ENCODE data around the gene NHP2. TPM values are rescaled to one million over a fixed set of nuclear protein-coding genes. Genes with fewer than 3 reads are reported as not detected.
A peak's percentile ranks its signal among the peaks of the same experiment; 100 is the strongest.

NHP2 gene
- total and polyA plus RNA-seq, 3 experiments from 2014 or later = 219 to 311 (median 298) TPM

GRCh38 chr5:178149199-178149932, 4.3 kb downstream of the NHP2 start:
- no peaks in the 10 kb centered on the region for H3K27me3 ChIP-seq (ENCODE audit: insufficient read depth, low read length, poor library complexity, severe bottlenecking)
- H3K9me3 Mint-ChIP-seq = no peaks in the 10 kb centered on the region
- H3K4me1 ChIP-seq (ENCODE audit: insufficient read depth, low read length) = peaks cover 18% of the 10 kb centered on the region
- no peaks in the 10 kb centered on the region for H3K27me3 Mint-ChIP-seq
- POLR2A ChIA-PET = no interaction called here
- H3K36me3 ChIP-seq (ENCODE audit: insufficient read depth, low read length) = peaks cover 58% of the 10 kb centered on the region
- H3K27ac Mint-ChIP-seq = peak overlapping the region in 3 of 8 donors; percentile 54 to 63 (median 56)
- CTCF ChIA-PET = interaction anchor here (0.8 to 8.8 kb wide), 6 partner anchors 14 to 72 kb away, joined by 3 to 172 read pairs (median 5); no protein-coding TSS in a partner anchor
- H3K27ac ChIP-seq (ENCODE audit: low read depth, low read length) = no peak overlapping the region
- H3K9me3 ChIP-seq (ENCODE audit: low read length) = no peaks in the 10 kb centered on the region
- H3K4me3 Mint-ChIP-seq = no peak overlapping the region
- H3K4me3 ChIP-seq (ENCODE audit: low read length) = no peak overlapping the region
- H3K36me3 Mint-ChIP-seq = peaks cover 0 to 74% (median 17%) of the 10 kb centered on the region in 3 donors
- H3K4me1 Mint-ChIP-seq = peaks cover 28 to 40% (median 33%) of the 10 kb centered on the region in 3 donors
- DNase-seq = no peak

DNA sequence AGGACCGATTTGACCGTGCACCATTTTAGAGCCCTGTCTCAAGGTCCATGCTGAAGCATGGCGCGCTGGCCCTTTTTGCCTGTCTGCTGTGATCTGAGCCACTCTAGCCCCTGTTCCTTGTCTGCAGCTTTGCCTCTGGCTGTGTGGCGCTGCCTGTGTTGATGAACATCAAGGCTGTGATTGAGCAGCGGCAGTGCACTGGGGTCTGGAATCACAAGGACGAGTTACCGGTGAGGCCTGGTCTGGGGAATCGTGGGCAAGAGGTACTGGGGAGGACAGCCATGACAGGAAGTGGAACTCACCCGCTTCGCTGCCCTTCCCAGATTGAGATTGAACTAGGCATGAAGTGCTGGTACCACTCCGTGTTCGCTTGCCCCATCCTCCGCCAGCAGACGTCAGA, 6.3 kb downstream of the NHP2 start:
- no peaks in the 10 kb centered on the region for H3K9me3 ChIP-seq (ENCODE audit: low read length)
- H3K4me3 Mint-ChIP-seq = no peak overlapping the region
- no peak overlapping the region for H3K4me3 ChIP-seq (ENCODE audit: low read length)
- no peak overlapping the region for H3K27ac ChIP-seq (ENCODE audit: low read depth, low read length)
- no peaks in the 10 kb centered on the region for H3K27me3 ChIP-seq (ENCODE audit: insufficient read depth, low read length, poor library complexity, severe bottlenecking)
- H3K4me1 ChIP-seq (ENCODE audit: insufficient read depth, low read length) = peaks cover 9% of the 10 kb centered on the region
- peaks cover 58% of the 10 kb centered on the region for H3K36me3 ChIP-seq (ENCODE audit: insufficient read depth, low read length)
- no peaks in the 10 kb centered on the region for H3K9me3 Mint-ChIP-seq
- H3K27ac Mint-ChIP-seq = no peak overlapping the region
- ChIA-PET POLR2A (no interaction called here), CTCF (interaction anchor here (1.1 to 8.8 kb wide), 4 partner anchors 15 to 79 kb away, joined by 3 to 172 read pairs (median 24); no protein-coding TSS in a partner anchor)
- no peak for DNase-seq
- H3K27me3 Mint-ChIP-seq = no peaks in the 10 kb centered on the region
- H3K36me3 Mint-ChIP-seq = peaks cover 0 to 87% (median 21%) of the 10 kb centered on the region in 3 donors
- H3K4me1 Mint-ChIP-seq = peaks cover 17 to 23% (median 17%) of the 10 kb centered on the region in 3 donors

DNA sequence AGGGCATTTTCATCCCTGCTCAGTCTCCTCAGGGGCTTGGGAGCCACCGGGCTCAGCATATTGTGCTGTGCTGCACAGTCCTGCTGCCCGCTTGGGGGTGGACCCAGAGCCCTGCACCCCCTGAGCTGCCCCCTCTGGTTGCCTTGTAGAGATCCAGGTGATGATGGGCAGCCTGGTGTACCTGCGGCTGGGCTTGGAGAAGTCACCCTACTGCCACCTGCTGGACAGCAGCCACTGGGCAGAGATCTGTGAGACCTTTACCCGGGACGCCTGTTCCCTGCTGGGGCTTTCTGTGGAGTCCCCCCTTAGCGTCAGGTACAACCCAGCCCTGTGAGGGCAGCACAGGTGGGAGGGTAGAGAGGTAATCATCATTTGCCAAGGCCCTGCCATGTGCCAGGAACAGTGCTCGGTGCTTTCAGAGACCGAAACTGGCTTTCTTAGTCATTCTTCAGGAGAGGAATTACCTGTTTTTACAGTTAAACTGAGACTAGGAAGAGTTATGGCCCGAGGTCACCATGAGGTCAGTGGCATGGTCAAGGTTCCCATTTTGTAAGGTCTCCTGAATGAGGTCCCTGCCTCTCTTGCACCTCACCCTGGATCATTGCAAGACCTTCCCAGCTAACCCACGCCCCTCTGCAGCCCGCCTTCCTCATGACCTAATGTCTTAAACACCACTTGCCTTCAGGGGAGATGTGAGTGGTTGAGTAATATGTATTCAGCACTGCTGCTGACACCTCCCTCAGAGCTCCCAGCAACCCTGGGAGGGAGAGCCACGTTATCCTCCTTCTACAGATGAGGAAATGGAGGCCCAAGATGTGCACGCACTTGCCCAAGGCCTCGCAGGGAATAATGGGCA, 7.5 kb downstream of the NHP2 start:
- peaks cover 0 to 87% (median 24%) of the 10 kb centered on the region in 3 donors for H3K36me3 Mint-ChIP-seq
- H3K9me3 Mint-ChIP-seq = no peaks in the 10 kb centered on the region
- H3K4me3 ChIP-seq (ENCODE audit: low read length) = no peak overlapping the region
- H3K27ac ChIP-seq (ENCODE audit: low read depth, low read length) = no peak overlapping the region
- DNase-seq = peak; percentile 61 to 85 (median 66)
- no peaks in the 10 kb centered on the region for H3K27me3 Mint-ChIP-seq
- H3K9me3 ChIP-seq (ENCODE audit: low read length) = no peaks in the 10 kb centered on the region
- H3K4me1 Mint-ChIP-seq = peaks cover 7 to 13% (median 12%) of the 10 kb centered on the region in 3 donors
- H3K36me3 ChIP-seq (ENCODE audit: insufficient read depth, low read length) = peaks cover 53% of the 10 kb centered on the region
- H3K4me3 Mint-ChIP-seq = peak overlapping the region in 1 of 7 donors; percentile 52
- H3K27me3 ChIP-seq (ENCODE audit: insufficient read depth, low read length, poor library complexity, severe bottlenecking) = no peaks in the 10 kb centered on the region
- ChIA-PET POLR2A (interaction anchor here (0.6 kb wide), 1 partner anchor 70 kb away, joined by 10 read pairs; no protein-coding TSS in a partner anchor), CTCF (interaction anchor here (0.6 to 8.8 kb wide), 12 partner anchors 9 to 937 kb away, joined by 3 to 172 read pairs (median 4); no protein-coding TSS in a partner anchor)
- peak overlapping the region in 4 of 8 donors; percentile 45 to 74 (median 60) for H3K27ac Mint-ChIP-seq
- no peaks in the 10 kb centered on the region for H3K4me1 ChIP-seq (ENCODE audit: insufficient read depth, low read length)

DNA sequence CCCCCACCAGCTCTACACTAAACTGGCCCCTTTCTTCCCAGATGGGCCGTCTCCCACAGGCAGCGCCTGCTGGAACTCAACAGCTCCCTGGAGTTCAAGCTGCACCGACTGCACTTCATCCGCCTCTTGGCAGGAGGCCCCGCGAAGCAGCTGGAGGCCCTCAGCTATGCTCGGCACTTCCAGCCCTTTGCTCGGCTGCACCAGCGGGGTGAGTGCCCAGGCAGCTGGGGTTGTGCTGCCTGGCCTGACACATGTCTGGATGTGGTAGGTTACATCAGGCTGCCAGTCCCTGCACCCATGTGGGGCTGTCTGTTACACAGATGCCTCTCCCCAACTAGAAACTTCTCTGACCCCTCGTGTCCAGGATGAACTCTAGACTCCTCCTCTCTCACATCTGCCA, 9.8 kb downstream of the NHP2 start:
- Mint-ChIP-seq H3K36me3 (peaks cover 0 to 77% (median 24%) of the 10 kb centered on the region in 3 donors), H3K4me1 (peaks cover 0 to 5% (median 0%) of the 10 kb centered on the region in 3 donors), H3K4me3 (no peak overlapping the region), H3K27ac (no peak overlapping the region), H3K9me3 (no peaks in the 10 kb centered on the region), H3K27me3 (no peaks in the 10 kb centered on the region)
- POLR2A ChIA-PET = no interaction called here
- Histone ChIP-seq H3K4me3 (ENCODE audit: low read length) (no peak overlapping the region), H3K27ac (ENCODE audit: low read depth, low read length) (no peak overlapping the region), H3K27me3 (ENCODE audit: insufficient read depth, low read length, poor library complexity, severe bottlenecking) (no peaks in the 10 kb centered on the region), H3K9me3 (ENCODE audit: low read length) (no peaks in the 10 kb centered on the region), H3K36me3 (ENCODE audit: insufficient read depth, low read length) (peaks cover 33% of the 10 kb centered on the region), H3K4me1 (ENCODE audit: insufficient read depth, low read length) (no peaks in the 10 kb centered on the region)
- no peak for DNase-seq
- CTCF ChIA-PET = interaction anchor here (2.2 to 8.8 kb wide), 3 partner anchors 24 to 67 kb away, joined by 6 to 172 read pairs (median 43); no protein-coding TSS in a partner anchor

DNA sequence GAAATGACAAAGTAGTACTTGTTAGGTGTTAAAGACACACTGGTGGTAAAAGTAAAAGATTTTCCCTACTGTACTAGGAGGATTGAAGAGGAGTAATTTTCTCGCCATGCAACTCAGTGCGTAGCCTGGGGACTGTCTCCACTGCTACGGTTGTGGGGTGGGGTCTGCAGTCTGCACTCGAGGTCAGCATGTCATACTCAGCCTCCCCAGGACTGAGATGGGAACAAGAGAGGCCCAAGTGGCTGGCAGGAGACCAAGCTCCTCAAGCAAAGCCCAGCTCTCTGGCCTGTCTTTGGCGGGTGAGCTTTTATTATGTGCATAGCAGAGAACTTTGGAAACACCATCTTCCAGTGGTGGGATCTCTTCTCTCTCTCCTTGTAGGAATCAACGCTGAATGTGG, 10.4 kb downstream of the NHP2 start:
- DNase-seq = peak in 1 of 5 donors; percentile 23
- Mint-ChIP-seq H3K4me1 (peaks cover 0 to 2% (median 0%) of the 10 kb centered on the region in 3 donors), H3K4me3 (no peak overlapping the region), H3K27me3 (no peaks in the 10 kb centered on the region), H3K36me3 (peaks cover 0 to 75% (median 22%) of the 10 kb centered on the region in 3 donors), H3K9me3 (no peaks in the 10 kb centered on the region), H3K27ac (no peak overlapping the region)
- Histone ChIP-seq H3K9me3 (ENCODE audit: low read length) (no peaks in the 10 kb centered on the region), H3K4me1 (ENCODE audit: insufficient read depth, low read length) (no peaks in the 10 kb centered on the region), H3K27ac (ENCODE audit: low read depth, low read length) (no peak overlapping the region), H3K36me3 (ENCODE audit: insufficient read depth, low read length) (peaks cover 26% of the 10 kb centered on the region), H3K4me3 (ENCODE audit: low read length) (no peak overlapping the region), H3K27me3 (ENCODE audit: insufficient read depth, low read length, poor library complexity, severe bottlenecking) (no peaks in the 10 kb centered on the region)
- ChIA-PET POLR2A (no interaction called here), CTCF (interaction anchor here (1.7 to 8.8 kb wide), 4 partner anchors 19 to 66 kb away, joined by 6 to 172 read pairs (median 25); no protein-coding TSS in a partner anchor)

GRCh38 chr5:178142642-178143041, 11.0 kb downstream of the NHP2 start:
- Mint-ChIP-seq H3K36me3 (peaks cover 0 to 73% (median 19%) of the 10 kb centered on the region in 3 donors), H3K9me3 (no peaks in the 10 kb centered on the region), H3K27me3 (no peaks in the 10 kb centered on the region), H3K27ac (no peak overlapping the region), H3K4me1 (peaks cover 0 to 1% (median 0%) of the 10 kb centered on the region in 3 donors), H3K4me3 (no peak overlapping the region)
- ChIA-PET CTCF (interaction anchor here (1.7 to 8.8 kb wide), 3 partner anchors 20 to 66 kb away, joined by 7 to 172 read pairs (median 43); no protein-coding TSS in a partner anchor), POLR2A (no interaction called here)
- no peaks in the 10 kb centered on the region for H3K4me1 ChIP-seq (ENCODE audit: insufficient read depth, low read length)
- no peak overlapping the region for H3K4me3 ChIP-seq (ENCODE audit: low read length)
- H3K27me3 ChIP-seq (ENCODE audit: insufficient read depth, low read length, poor library complexity, severe bottlenecking) = no peaks in the 10 kb centered on the region
- peaks cover 21% of the 10 kb centered on the region for H3K36me3 ChIP-seq (ENCODE audit: insufficient read depth, low read length)
- no peak for DNase-seq
- H3K9me3 ChIP-seq (ENCODE audit: low read length) = no peaks in the 10 kb centered on the region
- no peak overlapping the region for H3K27ac ChIP-seq (ENCODE audit: low read depth, low read length)

- Mint-ChIP-seq H3K27me3 (peaks cover 0 to 1% of the 10 kb centered on the region in 2 donors), H3K27ac (peak overlapping the region in 1 of 8 donors; percentile 20), H3K4me3 (no peak overlapping the region), H3K9me3 (no peaks in the 10 kb centered on the region), H3K4me1 (peaks cover 5 to 6% (median 5%) of the 10 kb centered on the region in 3 donors), H3K36me3 (peaks cover 0 to 69% (median 18%) of the 10 kb centered on the region in 3 donors)
- no peak overlapping the region for H3K4me3 ChIP-seq (ENCODE audit: low read length)
- no peak for DNase-seq
- H3K9me3 ChIP-seq (ENCODE audit: low read length) = no peaks in the 10 kb centered on the region
- H3K27me3 ChIP-seq (ENCODE audit: insufficient read depth, low read length, poor library complexity, severe bottlenecking) = no peaks in the 10 kb centered on the region
- ChIA-PET POLR2A (no interaction called here), CTCF (interaction anchor here (0.8 to 8.8 kb wide), 5 partner anchors 9 to 65 kb away, joined by 4 to 172 read pairs (median 4); no protein-coding TSS in a partner anchor)
- H3K27ac ChIP-seq (ENCODE audit: low read depth, low read length) = no peak overlapping the region
- no peaks in the 10 kb centered on the region for H3K4me1 ChIP-seq (ENCODE audit: insufficient read depth, low read length)
- H3K36me3 ChIP-seq (ENCODE audit: insufficient read depth, low read length) = peaks cover 10% of the 10 kb centered on the region
Measured at GRCh38 chr5:178141550-178141949, 12.1 kb downstream of the NHP2 start.
